Measurements from ENCODE around the gene CHRNA4.
"Not testable (repeated sequence)": the region's sequence is repeated elsewhere in the genome, so short reads cannot be mapped to it uniquely, and the experiment has no call there.

The CHRNA4 gene

GRCh38 chr20:63311833-63312243, 49.3 kb downstream of the CHRNA4 start:
- H3K4me3 ChIP-seq (ENCODE audit: low read depth, low read length): no peak overlapping the region

DNA sequence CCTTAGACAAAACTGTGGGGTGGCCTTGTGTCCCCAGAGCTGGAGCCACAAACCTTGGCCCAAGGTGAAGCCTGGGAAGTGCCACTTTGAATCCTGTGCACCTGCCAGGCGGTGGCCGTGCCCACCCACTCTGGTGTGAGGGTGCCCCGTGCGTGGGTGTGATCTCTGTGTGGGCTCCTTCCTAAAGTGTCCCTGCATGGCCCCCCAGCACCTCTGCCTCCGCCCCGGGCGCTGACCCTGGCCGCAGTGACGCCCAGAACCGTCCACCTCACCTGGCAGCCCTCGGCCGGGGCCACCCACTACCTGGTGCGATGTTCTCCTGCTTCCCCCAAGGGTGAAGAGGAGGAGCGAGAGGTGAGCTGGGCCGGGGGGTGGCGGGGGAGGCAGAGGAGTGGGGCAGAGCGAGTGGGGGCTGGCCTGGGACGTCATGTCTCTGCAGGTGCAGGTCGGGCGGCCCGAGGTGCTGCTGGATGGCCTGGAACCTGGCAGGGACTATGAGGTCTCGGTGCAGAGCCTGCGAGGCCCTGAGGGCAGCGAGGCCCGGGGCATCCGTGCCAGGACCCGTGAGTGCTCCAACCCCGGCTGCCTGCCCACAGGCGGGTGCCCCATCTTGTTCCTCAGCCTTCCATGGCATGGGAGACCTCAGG, 49.8 kb downstream of the CHRNA4 start:
- no peak overlapping the region for H3K4me3 ChIP-seq (ENCODE audit: low read depth, low read length)

DNA sequence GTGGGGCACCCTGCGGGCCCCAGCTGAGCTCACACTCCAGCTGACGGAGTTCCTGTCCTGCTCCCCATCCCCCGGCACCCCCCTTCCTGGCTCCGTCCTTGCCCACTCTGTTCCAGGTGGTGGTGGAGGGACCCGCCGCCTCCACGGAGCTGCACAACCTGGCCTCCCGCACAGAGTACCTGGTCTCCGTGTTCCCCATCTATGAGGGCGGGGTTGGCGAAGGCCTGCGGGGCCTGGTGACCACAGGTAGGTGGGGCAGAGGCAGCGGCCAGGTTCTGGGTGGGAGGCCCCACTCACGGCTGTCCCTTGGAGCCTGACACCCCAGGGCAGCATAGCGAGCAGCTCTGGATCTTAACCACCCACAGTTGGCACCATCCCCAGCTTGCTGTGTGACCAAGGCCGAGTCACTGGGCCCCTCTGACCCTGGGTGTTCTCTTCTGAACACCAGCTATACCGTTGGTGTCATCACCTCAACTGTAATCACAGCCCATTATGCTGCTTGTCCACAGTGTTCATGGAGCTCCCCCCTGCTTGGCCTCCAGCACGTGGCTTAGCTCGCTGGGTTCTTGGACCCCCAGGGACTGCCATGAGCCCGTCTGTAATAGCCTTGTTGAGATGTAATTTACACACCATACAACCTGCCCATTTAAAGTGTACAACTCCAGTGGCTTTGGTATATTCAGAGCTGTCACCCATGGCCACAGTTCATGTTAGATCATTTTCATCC, 50.7 kb downstream of the CHRNA4 start:
- no peak overlapping the region for H3K4me3 ChIP-seq (ENCODE audit: low read depth, low read length)

DNA sequence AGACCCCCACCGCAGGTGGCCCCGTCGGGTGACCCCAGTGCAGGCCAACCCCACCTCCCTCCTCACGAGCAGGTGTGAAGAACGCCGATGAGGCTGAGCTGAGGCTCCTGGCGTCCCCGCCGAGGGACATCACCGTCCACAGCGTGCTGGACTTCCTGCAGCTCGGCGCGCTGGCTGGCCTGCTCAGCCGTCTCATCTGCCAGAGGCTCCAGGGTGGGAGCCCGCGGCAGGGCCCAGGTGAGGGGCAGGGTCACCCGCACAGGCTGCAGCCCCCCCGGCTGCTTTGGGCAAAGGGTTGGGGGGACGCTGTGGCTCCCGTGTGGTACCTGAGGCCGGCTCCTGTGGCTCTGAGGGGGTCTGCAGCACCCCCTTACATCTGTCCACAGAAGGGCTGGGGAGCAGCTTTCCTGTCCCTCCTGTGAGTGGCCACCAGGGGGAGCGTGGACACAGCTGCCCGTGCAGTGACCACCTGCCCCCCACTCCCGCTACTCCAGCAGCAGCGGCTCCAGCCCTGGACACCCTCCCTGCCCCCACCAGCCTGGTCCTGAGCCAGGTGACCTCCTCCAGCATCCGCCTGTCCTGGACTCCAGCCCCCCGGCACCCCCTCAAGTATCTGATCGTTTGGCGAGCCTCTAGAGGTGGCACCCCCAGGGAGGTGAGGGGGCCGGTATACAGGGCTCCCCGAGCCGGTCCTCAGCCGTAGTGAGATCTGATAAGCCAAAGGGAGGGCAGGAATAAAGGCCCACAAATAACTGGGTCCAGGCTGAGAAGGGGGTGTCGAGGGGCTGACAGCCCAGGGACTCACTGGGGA, 51.7 kb downstream of the CHRNA4 start:
- no peak overlapping the region for H3K4me3 ChIP-seq (ENCODE audit: low read depth, low read length)

DNA sequence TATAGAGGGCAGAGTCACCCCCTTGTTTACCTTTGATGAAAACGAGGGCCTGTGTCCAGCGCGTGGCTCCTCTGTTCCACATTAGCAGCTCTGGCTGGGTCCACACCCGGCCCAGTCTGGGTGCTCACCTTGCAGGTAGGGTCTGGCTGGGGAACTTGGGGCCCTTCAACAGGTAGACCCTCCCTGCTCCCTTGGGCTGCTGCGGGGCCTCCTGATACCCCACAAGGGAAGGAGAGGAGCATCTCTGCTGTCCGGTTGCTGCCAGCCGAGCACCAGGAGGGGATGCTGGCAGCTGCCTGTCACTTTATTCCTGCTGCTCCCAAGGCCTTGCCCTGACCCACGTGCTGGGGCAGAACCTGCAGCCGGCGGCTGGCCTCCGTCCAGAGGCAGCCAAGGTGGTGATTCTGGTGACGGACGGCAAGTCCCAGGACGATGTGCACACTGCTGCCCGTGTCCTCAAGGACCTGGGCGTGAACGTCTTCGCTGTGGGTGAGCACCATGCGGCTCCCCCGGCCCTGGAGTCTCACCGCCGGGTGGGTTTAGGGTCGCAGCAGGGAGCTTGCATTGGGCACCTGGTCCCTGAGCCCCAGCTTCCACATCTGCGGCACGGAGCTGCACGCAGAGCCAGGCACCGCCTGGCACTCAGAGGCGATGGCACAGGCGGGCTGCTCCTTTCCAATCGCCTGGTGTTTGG, 52.8 kb downstream of the CHRNA4 start:
- no peak overlapping the region for H3K4me3 ChIP-seq (ENCODE audit: low read depth, low read length)

GRCh38 chr20:63307538-63308217, 53.5 kb downstream of the CHRNA4 start:
- H3K4me3 ChIP-seq (ENCODE audit: low read depth, low read length): no peak overlapping the region

GRCh38 chr20:63306673-63307537, 54.2 kb downstream of the CHRNA4 start:
- H3K4me3 ChIP-seq (ENCODE audit: low read depth, low read length): no peak overlapping the region

DNA sequence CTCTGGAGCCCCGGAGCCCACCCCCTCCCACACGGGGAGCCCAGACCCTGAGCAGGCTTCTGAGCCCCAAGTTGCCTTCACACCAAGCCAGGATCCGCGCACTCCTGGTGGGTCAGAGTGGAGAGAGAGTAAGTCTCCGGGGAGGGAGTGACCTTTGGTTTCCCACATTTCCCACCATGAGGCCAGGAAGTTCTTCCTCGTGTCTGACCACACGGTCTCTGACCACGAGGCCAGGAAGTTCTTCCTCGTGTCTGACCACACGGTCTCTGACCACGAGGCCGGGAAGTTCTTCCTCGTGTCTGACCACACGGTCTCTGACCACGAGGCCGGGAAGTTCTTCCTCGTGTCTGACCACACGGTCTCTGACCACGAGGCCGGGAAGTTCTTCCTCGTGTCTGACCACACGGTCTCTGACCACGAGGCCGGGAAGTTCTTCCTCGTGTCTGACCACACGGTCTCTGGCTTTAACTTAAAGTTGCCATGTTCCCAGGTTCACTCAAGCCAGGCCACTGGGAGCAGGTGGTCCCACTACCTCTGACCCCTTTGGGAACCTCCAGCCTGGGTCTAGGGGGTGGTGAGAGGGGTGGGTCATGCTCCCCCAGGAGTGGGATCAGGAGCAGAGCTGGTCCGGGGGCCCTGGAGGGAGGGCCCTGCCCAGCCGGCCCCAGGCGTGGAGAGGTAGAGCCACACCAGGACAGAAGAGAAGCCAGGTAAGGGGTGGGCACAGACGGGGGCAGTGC, 55.0 kb downstream of the CHRNA4 start:
- H3K4me3 ChIP-seq (ENCODE audit: low read depth, low read length): not testable (repeated sequence)

DNA sequence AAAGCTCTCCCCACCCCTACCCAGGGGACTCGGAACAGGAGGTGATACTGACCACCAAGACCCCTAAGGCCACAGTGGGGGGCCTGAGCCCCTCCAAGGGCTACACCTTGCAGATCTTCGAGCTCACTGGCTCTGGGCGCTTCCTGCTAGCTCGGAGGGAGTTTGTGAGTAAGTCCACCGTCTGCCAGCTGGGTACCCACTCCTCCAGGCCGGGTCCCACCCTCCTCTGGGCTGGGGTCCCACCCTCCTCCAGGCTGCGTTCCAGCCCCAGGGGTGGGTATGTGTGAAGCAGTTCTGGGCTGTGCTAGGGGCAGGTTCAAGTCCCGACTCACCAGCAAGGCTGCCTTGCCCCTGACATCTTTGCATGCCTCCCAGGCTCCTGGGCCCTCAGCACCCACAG, 55.8 kb downstream of the CHRNA4 start:
- no peak overlapping the region for H3K4me3 ChIP-seq (ENCODE audit: low read depth, low read length)

GRCh38 chr20:63303095-63303666, 58.0 kb downstream of the CHRNA4 start:
- no peak overlapping the region for H3K4me3 ChIP-seq (ENCODE audit: low read depth, low read length)

- no peak overlapping the region for H3K4me3 ChIP-seq (ENCODE audit: low read depth, low read length)
Measured at GRCh38 chr20:63301671-63302070, 59.5 kb downstream of the CHRNA4 start.

GRCh38 chr20:63298731-63299312, 62.3 kb downstream of the CHRNA4 start:
- no peak overlapping the region for H3K4me3 ChIP-seq (ENCODE audit: low read depth, low read length)

GRCh38 chr20:63297796-63298572, 63.2 kb downstream of the CHRNA4 start:
- no peak overlapping the region for H3K4me3 ChIP-seq (ENCODE audit: low read depth, low read length)

GRCh38 chr20:63297371-63297781, 63.8 kb downstream of the CHRNA4 start:
- no peak overlapping the region for H3K4me3 ChIP-seq (ENCODE audit: low read depth, low read length)

DNA sequence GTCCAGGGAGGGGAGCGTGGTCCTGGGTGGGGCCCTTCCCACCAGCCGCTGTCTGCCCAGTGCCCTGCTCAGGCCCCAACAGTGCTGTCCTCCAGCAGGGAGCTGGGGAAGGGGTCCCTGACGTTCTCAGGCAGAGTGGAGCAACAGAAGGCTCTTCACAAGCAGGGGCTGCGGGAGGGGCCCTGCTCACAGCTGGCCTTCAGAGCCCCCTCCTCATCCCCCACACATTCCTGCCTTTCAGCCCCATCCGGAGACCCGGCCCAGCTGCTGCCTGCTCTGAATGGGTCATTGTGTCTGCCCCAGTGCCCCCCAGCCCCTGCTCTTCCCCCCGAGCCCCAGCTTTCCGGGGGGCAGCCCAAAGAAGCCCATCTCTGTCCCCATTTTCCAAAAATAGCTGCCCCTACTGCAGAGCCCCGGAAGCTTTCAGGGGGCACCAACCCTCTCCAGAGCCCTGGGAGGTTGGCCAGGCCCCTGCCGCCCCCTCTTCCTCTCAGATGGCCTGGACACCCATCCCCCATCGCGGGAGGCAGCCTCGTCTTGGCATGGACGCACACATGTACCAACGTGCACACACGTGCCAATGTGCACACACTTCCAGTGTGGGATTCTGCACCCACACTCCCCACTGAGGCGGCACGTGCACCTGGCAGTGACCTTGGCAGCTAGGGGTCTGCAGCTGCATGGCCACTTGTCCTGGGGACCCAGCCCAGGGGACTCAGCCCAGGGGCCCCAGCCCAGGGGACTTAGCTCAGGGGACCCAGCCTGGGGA, 64.4 kb downstream of the CHRNA4 start:
- no peak overlapping the region for H3K4me3 ChIP-seq (ENCODE audit: low read depth, low read length)

GRCh38 chr20:63295846-63296245, 65.3 kb downstream of the CHRNA4 start:
- H3K4me3 ChIP-seq (ENCODE audit: low read depth, low read length): no peak overlapping the region

DNA sequence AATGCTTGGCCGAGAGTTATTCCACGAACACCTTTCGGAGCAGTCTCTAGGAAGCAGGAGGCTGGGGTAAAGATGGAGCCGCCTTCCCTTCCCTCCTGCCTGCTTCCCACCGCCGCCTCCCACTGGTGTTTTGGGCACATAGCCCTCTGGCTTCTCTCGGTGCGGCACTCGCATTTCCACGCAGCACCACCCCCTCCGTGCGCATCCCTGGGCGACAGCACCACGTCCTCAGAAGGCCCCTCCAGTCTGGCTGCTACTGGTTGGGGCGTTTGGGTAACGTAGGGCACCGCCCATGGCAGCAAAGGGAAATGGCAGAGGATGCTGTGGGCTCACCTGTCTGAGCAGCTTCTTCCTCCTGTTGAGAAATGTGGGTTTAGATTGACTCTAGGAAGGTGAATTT, 65.7 kb downstream of the CHRNA4 start:
- no peak overlapping the region for H3K4me3 ChIP-seq (ENCODE audit: low read depth, low read length)
